Left kidney (tissue), 2 donors: ENCODE results near the gene PACSIN1. TPM values are rescaled to one million over a fixed set of nuclear protein-coding genes. Genes with fewer than 3 reads are reported as not detected.

ENCODE experiments used
- DNase-seq: peaks from one replicate; pipeline ENCODE4 v3.0.0-alpha.2; 2013
- polyA plus RNA-seq: library from polyadenylated mRNA; unstranded; fragments of 120-200 nt; gene quantifications from one replicate; pipeline ENCODE4 v1.2.1, GENCODE V29; 2013; ENCODE audit not compliant: insufficient read length

Gene PACSIN1
- polyA plus RNA-seq, 1 donor: 0.57 TPM

GRCh38 chr6:34544776-34545471, 79.0 kb downstream of the PACSIN1 start:
- DNase-seq: peak; percentile 39

DNA sequence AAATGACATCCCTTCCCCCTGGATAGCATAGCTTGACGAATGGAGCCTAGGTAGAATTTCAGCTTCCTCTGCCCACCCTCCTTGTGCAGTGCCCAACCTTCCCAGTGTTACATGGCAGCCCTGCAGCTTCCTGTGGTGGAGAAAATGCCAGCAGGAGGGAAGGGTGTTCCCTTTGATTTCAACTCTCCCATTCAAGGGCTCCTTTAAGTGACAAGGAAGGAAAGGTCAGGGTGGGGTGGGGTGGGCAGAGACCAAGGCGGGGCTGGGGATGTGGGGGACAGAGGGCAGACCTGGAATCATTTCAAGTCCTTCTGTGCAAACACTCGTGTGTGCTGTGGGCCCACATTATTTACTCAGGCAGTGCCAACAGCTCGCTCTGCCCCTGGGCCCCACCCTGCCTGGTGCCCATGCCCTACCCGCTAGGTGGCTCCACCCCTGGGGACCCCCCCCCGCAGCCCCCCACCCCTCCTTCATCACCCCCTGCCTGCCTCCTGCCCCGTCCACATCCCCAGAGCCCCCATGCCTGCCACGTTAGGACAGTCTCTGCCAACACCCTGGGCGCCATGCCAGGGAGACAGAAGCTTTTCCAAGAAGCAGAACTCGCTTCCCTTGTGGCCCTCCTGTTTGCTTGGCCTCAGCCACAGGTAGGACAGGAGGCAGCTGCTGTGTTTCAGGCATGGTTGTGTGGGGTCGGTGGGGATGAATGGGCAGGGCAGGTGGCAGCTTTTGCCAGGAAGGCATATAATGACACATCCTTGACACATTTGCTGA, 80.9 kb downstream of the PACSIN1 start:
- DNase-seq: no peak

DNA sequence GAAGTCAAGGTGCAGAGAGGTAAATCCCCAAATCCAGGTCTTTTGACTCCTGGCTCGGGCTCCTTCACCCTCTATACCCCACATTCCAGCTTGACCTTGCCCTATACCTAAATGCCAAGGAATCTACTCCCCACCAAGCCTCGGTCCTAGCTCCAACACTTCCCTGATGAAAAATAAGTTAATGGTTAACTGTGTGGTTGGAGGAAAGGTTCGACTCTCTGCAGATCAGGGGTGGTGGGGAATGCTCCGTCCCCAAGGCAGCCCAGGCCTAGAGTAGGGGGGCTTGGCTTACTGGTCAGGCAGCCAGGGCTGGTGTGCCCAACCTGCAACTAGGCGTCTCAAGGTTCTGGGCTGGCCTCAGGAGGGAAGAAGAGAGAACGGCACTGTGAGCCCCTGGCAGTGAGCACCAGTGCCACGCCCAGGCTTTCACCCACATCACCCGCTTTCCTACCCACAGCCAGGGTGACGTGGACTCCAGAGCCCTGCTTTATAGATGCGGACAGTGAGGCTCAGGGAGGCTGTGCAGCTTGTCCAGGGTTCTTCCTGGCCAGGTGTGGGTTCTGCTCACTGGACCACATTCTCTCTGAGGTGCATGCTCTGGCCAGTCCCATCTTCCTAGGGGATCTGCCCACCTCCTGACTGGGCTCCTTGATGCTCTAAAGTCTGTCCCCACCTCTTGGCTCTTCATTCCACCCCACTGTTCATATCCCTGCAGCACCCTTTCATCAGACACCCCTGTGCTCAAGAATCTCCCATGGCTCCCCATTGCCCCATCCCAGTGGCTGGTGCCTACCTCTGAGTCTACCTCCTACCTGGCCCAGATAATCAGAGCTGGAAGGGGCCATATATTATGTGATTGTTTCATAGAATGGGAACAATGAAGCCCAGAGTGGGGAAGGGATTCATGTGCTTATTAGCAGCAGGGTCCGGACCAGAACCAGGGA, 82.1 kb downstream of the PACSIN1 start:
- no peak for DNase-seq

GRCh38 chr6:34549026-34549803, 83.3 kb downstream of the PACSIN1 start:
- no peak for DNase-seq

- no peak for DNase-seq
Measured at GRCh38 chr6:34549804-34550202, 83.9 kb downstream of the PACSIN1 start.

GRCh38 chr6:34551720-34552119, 85.8 kb downstream of the PACSIN1 start:
- no peak for DNase-seq

GRCh38 chr6:34552620-34553019, 86.7 kb downstream of the PACSIN1 start:
- DNase-seq: no peak

DNA sequence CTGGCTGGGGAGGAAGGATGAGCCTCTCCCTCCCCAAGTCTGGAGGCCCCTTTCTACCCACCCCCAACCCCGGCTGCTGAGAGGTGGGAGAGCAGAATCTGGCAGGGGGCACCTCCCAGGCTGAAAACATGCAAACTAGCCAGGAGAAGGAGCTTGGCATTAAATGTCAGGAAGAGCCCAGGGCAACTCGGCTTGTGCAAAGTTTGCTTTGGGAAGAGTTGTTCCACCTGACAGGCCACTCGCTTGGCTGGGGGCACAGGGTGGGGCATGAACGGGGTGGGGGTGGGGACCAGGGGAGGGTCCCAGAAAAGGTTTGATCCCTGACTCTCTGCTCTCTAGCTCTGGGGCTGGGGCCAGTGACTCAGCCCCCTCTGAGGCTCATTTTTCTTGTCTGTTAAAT, 87.3 kb downstream of the PACSIN1 start:
- DNase-seq: no peak

GRCh38 chr6:34553750-34554149, 87.9 kb downstream of the PACSIN1 start:
- no peak for DNase-seq

DNA sequence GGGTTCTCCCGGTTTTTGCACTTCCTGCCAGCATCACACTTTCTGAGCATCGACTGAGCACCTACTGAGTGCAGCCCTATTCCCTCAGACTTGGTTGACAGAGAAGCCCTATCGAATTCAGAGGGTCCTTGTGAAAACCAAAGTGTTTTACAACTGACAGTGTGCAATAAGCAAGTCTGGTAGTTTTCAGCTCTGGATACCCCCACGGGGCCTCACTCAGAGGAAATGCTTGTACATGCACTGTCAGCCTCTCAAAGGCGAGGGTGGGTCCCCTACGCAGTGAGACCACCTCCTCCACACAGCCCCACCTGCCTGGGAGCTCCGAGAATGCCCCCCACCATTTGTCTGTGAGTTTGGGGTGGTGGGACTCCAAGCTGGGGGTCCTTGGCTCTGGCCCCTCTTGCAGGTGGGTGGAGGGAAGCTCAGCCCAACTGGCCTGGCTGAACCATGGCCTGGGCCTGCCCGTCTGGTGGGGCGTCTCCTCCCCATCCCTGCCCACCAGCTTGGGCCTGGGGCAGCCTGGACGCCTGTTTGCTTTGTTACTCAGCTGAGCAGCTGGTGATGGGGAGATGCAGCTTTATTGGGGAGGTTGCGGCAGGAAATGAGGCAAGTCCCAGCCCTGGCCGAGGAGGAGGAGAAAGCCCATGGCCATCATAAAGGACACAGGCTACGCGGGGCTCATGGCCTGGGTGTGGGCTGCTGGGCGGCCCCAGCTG, 88.6 kb downstream of the PACSIN1 start:
- no peak for DNase-seq

GRCh38 chr6:34555007-34555322, 89.1 kb downstream of the PACSIN1 start:
- DNase-seq: no peak

DNA sequence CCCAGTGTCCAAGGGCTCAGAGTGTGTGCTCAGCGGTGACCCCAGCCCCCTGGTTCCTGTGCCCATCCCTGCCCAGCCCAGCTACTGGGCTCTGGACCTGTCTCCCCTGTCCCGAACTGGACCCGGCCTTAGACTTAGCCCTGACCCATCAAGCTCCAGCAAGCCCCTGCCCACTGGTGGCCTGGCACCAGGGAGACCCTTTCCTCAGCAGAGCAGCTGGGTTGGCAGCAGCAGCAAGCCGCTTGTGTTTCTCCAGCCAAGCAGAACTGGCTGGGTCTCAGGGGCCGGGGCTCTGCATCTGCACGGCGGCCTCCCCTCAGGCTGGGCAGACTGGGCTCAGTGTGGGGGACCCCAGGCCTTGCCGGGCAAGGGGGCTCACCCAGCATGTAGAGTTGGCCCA, 89.5 kb downstream of the PACSIN1 start:
- DNase-seq: no peak

DNA sequence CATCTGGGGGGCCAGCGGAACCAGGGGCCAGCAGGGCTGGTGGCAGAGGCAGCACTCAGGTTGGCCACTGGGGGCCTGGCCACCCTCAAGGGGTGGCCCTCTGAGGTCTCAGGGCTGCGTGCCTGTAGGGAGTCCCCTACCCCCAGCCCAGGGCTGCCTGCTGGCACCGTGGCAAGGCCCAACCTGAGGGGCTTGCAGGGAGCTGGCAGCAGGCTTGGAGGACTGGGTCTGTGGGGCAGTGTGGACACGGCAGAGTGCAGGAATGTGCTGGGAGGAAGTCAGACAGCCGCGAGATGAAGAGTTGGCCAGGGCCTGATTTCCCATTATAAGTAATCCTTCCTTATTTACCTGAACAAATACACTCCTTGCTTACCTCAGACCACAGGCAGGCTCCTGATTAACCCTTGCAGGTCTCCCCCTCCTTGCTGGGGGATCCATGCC, 90.2 kb downstream of the PACSIN1 start, which contains the start of gene SPDEF:
Gene SPDEF (minus strand): TSS at position 299 of the 441 bp plus-strand sequence. CDS start 11,874 bp downstream, outside the sequence.
- no peak for DNase-seq

- no peak for DNase-seq
Measured at GRCh38 chr6:34556493-34556892, 90.6 kb downstream of the PACSIN1 start.

GRCh38 chr6:34557228-34557627, 91.4 kb downstream of the PACSIN1 start:
- DNase-seq: no peak

DNA sequence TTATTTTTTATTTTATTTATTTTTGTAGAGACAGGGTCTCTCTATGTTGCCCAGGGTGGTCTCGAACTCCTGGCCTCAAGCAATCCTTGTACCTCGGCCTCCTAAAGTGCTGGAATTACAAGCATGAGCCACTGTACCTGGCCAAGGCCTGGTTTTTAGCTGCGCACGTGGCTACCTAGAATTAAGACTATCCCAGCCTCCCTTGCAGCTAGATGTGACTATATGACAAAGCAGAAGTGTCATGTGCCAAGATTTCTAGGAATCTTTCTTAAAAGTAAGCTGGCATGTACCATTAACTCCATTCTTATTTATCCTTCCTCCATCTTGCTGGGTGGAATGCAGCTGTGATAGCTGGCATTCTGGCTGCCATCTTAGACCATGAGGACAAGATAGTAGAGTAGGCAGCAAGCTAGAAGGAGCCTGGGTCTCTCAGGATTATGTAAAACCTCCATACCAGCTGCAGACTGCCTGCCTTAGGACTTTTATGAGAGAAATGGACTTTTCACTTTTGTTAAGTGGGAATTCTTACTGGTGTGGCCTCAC, 92.4 kb downstream of the PACSIN1 start:
- DNase-seq: no peak

- no peak for DNase-seq
Measured at GRCh38 chr6:34559651-34560365, 93.9 kb downstream of the PACSIN1 start.

DNA sequence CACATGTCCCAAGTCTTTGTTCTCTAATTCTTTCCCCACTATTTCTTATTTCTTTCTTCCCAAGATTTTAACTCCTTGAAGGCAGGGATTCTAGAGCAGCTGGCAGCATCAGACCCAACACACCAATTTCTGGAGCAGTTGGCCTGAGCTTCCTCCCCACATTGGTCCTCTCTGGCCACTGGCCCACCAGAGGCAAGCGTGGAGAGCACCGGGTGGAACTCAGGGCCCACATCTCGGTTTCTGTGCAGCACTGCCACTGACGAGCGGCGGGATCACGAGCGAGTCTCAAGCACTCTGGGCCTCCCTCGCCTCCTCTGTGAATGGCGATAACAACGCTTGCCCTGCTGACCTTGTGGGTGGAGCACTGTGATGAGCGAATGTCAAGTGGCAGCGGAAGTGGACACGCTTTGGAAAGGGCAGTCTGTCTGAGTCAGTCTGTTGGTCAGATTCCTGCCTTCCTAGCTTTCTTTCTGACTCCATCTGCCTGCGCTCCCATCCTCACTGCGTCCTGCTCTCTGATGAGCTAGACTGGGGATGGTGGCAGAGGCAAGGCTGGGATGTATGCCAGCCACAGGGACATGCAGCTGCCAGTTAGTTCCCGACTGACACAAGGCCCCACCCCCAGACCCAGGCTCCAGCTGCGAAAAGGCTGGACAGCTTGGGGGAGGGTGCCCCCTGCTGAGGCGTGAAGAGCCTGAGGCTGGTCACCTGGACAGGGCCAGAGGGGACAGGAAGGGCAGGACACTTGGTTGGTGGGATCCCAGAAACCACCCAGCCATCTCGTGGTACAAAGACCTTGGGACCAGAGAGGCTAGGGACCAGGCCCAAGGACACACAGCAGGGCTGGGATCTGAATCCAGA, 94.7 kb downstream of the PACSIN1 start:
- no peak for DNase-seq

GRCh38 chr6:34561227-34561530, 95.3 kb downstream of the PACSIN1 start:
- DNase-seq: no peak
